NCI-H446 (cell line): ENCODE results near the gene GLI2.
A peak's percentile ranks its signal among the peaks of the same experiment; 100 is the strongest.

Experiments used
- DNase-seq, 2 experiments: peaks; one replicate each; lab custom pipeline; 2025; lab: John Stamatoyannopoulos, UW

Gene GLI2

DNA sequence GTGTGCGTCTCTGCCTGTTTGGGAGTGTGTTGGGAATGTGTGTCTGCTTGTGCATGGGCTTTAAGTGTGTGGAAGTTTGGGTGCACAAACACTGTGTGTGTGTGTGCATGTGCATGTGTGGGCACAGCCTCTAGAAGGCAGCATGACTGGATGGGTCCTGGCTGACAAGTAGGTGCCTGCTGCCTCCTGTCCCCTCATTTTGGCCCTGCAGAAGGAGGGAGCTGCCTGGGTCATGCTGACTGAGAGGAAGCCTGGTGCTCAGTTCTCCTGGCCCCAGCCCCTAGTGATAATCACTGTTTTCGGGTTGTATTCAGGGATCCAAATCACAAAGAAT lies 34.1 kb downstream of the GLI2 start:
- DNase-seq = no peak

DNA sequence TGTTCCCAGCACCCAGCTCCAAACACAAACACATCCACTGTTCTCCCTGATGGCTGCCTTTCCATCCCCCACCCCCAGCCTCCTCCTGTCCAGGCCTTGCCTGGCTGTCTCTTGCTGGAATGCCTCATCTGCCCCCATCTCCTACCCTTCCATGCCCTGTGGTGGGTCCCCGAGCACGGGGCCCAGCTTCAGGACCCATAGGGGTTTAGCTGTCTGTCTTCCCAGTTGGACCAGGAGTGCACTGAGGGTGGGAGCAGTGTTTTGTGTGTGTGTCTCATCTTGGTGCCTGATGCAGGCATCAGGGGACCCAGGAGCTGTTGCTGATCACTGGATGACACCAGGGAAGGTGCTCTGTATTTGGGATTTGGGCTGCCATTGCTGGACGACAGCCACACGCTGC lies 34.5 kb downstream of the GLI2 start:
- no peak for DNase-seq

DNA sequence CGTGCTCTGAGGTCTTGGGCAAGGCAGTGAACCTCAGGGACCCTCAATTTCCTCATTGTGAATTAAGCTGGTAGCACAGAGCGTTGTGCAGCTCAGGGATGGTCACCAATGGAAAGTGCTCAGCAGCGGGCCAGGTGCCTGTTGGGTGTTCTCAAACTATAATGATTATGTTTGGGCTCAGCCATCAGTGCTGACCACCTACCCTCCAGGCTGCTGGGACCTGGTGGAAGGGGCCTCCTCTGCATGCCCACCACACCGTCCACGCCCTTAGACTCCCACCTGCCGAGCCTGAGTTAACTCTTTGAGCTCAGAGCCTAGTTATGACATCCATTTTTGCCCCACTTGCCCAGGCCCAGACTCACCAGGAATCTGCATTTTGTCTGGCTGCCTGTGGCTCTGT lies 35.0 kb downstream of the GLI2 start:
- no peak for DNase-seq

DNA sequence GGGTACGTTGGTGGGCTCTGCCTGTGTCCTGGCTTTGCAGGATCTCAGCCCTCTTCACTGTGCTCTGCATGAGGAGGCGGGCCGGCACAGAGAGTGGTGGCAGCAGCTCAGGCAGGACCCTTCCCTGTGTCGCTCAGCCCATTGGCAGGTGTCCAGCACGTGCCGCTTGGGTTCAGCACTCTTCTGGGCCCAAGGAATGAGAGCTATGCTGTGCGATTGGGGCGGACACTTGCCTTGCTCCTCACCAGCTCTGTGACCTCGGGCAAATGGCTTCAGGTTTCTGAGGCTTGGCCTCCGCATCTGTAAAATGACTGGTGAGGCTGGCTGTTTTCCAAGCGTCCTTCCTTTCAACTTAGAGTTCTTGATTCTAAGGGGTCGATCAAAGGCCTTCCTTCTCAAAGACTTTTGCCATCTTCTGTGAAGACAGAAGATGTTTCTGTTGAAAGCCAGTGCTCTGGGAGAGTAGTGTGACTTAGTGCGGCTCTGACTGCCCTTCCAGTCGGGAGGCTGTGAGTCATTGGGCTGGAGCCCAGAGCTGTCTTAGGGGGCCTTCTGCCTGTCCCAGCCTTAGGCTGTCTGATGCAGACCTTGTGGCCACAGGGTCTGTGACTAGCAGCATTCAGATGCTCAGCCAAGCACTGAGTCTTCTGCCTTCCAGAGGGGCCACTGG lies 35.6 kb downstream of the GLI2 start:
- DNase-seq = peak in 1 of 2 experiments; percentile 34

DNA sequence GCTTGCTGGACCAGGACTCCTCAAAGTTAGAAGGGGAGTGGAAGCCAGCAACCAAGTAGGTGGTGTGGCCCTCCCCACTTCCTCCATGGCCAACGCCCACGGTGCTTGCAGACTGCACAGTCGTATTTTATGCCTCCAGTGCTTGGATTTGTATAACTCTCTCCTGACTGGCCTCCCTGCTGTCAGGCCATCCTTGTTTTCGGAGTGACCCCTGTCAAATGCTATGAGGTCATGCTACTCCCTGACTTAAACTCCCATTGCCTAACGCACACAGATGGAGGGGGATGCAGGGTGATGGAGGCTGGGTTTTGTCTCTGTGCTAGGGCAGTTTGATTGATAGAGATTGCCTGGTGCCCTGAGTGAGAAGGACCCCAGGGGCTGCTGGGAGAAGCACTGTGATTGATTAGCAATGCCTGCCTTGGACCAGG lies 36.1 kb downstream of the GLI2 start:
- DNase-seq = no peak

DNA sequence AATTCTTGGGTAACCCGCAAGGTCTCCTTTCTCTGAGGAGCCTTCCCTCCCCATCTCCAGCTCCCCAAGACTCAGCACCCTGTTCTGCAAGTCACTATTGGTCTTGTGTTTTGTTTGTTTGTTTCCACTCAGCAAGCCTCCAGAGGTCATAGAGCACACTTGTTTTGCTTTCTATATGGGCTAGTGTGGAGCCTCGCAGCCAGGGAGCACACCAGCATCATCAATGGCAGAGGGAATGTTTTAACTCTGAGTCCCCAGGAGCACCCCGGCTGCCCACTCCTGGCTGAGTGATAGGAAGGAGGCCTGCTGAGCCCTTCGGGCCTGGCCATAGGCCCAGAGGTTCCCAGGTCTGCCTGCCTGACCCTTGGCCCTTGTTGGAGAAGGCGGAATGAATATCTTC lies 36.6 kb downstream of the GLI2 start:
- DNase-seq = no peak

DNA sequence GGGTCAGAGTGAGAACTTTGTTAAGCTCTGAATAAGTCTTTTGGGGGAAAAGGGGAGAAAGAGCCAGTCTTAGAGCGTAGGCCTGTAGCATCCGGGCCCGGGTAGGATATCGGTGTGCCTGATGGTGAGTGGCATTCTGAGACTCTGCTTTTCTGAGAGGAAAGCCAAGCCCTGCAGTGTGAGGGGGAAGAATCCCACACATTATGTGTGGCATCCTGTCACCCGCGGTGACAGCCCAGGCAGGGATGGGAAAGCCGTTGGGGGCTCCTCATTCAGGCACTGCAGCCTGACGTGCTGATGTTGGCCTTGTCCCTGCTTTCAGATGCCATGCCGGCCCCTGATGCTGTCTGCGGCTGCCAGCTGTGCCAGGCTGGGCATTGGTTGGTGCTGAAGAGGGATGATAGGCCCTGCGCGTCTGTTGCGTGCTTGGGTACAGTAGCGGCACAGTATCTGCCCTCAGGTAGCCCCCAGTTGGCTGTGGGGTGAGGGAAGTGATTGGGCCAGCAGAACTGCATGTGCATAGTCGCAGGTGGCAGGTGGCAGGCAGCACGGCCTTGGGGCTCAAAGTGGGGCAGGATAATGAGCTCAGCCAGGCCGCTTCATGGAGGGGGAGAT lies 37.6 kb downstream of the GLI2 start:
- no peak for DNase-seq

DNA sequence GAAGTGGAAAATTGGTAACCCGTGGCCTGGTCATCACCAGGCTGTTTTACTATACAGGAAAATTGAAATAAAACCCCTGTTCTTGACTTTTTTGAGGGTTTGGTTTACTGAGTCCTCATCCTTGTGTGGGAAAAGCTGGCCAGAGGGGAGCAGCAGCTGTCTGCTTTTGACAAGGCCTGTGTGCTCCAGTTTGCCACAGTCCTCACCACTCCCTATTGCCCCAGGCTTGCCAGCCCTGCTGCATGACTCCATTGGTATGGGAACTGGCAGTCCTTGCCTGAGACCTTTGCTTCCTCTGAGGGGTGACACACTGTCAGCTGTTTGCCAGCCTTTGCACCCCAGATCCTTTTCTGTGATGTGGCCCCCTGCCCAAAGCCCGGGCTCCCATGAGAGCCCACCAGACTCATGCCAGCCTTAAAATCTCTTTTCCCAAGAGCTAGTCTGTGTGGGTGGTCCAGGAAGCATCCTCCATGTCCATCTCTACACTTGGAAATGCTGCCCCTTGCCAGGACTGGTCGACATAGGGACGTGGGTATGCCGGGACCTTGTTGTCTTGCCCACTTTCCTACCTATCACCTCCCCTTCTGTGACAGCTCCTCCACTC lies 39.0 kb downstream of the GLI2 start:
- DNase-seq = no peak

DNA sequence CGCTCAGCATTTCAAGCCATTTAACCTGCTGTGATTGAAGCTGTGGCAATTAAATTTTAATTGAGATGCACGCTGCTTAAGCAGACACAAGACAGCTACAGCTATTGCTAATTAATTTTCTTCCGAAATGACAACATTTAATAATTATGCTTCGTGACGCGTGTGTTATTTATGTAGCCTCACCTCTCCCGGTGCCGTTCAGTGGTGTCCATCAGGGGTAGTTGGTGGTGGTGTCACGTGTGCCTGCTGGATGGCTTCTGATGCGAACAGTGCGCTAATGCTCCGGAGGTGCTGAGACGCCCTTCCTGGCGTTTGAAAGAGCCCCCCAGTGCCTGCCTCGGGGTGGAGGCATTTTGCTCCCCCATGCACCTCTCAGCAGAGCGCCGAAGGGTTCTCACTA lies 39.5 kb downstream of the GLI2 start:
- no peak for DNase-seq

DNA sequence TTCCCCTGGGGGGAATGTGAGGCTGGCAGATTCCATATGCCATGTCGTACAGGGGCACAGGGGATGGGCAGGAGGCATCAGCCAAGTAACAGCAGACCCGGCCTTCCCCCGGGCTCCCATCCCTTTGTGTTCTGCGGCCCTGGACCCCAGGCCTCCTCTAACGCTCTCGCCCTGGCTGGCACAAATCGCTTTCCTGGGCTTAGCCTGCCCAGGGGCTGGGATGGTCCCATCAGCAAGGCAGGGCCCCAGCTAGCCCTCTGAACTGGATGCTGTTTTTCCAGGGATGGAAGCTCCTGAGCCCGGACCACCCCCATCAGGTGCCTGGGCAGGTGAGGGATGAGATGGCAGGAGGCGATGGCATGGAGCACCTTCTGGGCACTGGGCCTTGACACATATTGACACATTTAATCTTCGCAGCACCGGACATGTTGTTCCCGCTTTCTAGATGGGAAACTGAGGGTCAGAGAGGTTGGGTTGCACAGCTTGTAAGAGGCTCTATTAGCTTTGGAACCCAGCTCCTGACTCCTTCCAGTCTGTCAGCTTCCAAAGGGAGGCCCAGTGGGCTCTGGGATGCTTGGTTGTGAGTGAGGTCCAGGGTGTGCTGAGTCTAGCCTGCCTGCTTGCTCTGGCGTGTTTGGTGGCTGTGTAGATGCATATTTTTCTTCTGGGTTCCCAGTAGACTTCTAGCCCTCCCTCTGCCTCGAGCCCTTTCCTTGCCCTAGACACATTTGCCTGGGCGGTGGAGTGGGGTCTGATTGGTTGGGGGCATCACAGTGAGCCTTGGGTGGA lies 40.3 kb downstream of the GLI2 start:
- no peak for DNase-seq

DNA sequence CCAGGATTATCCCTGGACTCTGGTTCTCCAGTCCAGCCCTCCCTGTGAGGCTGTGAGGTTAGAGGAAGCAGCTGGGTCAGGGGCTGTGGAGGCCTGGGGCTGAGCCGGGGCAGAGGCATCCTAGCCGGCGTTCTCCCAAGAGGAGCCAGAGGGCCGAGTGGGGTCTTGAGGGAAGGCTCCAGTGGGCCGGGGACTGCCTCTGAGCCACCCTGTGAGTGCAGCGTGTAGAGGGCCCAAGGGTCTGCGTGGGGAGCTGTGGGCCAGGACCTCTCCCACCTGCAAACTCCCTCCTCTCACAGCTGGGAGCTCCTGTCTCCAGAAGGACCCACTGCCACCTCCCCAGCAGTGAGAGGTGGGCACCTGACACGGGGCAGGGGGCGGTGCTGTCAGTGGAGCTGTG lies 41.0 kb downstream of the GLI2 start:
- no peak for DNase-seq

DNA sequence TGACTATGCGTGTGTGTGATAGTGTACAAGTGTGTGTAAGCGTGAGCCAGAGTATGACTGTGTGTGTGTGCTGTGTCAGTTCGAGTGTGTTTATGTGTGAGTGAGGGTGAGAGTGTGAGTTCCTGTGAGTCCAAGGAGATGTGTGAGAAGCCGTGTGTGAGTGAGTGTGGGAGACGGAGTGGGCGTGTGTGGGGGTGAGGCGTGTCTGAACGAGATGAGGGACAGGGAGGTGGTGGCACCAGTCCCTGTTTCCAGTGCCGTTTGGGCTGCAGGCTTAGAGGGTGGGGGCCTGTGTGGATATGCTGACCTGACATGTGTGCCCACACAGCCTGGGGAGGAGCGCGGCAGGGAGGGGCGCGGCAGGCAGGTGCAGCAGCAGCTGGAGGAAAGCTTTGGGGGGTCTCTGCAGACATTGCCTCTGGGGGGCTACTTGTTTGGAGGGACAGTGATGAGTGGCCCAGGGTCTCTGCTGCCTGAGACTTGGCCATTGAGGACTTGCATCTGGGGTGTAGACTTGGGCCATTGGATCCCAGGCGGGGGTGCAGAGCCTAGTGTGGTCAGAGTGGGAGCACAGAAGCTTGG lies 41.6 kb downstream of the GLI2 start:
- no peak for DNase-seq

DNA sequence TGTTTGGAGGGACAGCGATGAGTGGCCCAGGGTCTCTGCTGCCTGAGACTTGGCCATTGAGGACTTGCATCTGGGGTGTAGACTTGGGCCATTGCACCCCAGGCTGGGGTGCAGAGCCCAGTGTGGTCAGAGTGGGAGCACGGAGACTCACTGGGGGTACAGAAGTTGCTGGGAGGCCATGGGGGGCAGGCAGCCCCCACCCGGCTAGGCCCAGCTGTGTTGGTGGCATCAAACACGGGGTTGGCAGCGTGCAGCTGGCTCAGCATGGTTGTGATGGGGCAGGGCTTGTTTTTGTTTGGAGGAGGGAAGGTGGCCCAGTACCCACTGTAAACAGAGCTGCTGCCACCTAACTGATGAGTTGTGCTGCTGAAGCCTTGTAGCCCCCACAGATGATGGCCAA lies 42.1 kb downstream of the GLI2 start:
- DNase-seq = no peak

DNA sequence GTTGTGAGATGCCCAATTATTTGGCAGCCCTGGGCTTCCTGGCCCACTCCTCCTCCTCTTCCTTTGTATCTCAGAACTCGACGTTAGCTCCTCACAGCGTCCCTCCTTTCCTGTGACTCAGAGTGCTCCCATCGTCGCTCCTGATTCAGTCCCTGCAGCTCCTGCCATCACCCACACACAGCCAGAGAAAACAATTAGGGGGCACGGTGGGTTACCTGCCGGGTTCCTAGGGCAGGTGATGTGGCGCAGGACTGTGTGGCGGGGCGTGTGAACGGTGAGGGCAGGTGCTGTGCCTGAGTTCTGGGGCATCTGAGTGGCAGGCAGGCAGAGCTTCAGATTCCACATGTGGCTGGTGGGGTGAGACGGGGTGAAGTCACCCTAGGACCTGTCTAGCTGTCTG lies 42.6 kb downstream of the GLI2 start:
- DNase-seq = no peak

DNA sequence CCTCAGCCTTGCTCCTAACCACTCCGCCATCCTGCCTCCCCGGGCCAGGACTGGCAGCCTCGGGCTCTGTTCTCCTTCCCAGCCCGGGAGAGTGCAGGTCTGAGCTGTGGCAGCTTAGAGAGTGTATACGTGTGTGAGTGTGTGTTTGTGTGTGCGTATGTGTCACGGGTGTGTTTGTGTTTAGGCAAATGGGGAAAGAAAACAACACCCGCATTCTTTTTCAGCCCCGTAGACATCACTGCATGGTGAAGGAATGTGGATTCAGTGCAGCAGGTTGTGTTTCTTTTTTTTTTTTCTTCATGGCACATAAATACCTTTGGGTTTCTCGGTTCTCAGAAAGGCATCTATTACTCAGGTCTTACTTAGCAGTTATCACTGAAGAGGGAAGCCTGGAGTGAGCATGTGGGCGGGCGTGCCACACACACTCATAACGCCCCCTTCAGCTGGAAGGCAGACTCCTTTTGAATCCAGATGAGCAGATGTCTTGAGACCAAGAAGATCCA lies 44.2 kb downstream of the GLI2 start:
- no peak for DNase-seq

DNA sequence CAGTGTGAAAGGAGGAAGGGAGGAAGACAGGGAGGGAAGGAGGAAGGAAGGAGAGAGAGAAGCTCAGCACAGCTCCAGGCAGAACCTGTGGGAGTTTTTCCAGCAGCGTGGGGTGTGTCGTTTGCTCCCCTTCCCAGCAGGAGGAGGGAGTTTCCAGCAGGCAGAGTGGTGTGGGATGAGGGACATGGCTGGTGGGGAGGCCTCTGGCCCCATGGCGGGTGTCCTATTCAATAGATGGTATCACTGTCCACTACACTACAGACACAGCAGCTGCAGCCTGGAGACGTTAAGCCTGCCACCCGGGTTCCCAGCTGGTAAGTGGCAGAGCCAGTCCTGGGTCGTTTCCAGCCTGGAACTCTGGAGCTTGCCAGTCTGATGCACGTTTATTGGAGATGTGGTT lies 44.7 kb downstream of the GLI2 start:
- DNase-seq = peak in 1 of 2 experiments; percentile 19

DNA sequence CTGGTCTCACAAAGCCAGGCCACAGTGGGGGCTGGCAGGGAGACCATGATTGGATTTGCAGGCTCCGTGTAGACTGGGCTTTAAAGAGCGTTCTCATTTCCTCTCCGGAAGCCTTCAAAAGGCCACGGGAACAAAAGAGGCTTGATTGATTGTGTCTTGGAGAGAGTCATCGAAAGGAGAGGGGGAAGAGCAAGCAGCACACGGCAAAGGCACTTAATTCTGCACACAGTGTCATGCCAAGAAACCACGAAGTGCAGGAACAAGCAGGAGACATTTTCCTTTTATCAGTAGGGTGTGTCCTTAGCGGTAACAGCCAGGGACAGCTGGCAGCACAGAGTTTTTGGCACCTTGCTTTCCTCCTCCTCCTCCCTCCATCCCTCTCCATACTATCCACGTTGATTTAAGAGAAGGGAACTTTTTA lies 47.7 kb downstream of the GLI2 start:
- peak in 1 of 2 experiments; percentile 18 for DNase-seq

DNA sequence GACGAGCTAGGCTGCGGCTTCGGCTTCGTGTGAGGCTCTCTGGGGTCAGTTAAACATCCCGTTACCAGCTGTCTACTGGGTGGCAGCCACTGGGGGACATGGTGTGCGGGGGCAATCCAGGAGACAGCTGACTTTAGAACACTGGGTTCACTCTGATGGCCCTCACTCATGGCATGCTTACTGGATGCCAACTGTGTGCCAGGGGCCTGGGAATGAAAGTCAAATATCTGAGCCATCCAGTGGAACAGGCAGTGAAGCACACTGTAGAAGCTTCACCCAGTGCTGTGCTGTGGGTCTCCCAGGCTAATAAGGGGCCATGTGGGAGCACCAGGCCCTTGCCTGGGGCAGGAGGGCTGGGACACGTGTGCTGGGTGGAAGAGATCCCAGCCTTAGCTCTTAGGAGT lies 48.3 kb downstream of the GLI2 start:
- DNase-seq = no peak
